ENCODE measurements around the gene CYTL1. TPM values are rescaled to one million over a fixed set of nuclear protein-coding genes. Genes with fewer than 3 reads are reported as not detected.

Gene CYTL1
- total and polyA plus RNA-seq, 2 donors (not counting 3 experiments of a cell fraction or from before 2014, with no cell fraction given): 4.0 to 36.8 TPM

GRCh38 chr4:4971796-4972195 lies 47.5 kb downstream of the CYTL1 start:
- BruUV-seq (replicated peaks): no TSS peak
- intact Hi-C loops (cut with micrococcal nuclease): no loop called here
- FAIRE-seq: no peak

GRCh38 chr4:4969298-4969697 lies 50.0 kb downstream of the CYTL1 start:
- BruUV-seq (replicated peaks): no TSS peak
- no peaks in the 10 kb centered on the region for H3K9me3 ChIP-seq (replicated peaks; ENCODE audit: control insufficient read depth, insufficient read depth, low read length)
- no peak overlapping the region for H3K9ac ChIP-seq (replicated peaks; ENCODE audit: extremely low read depth, insufficient read depth, low read length)
- ChIA-PET CTCF (no interaction called here), POLR2A (no interaction called here)
- H3K4me1 ChIP-seq (ENCODE audit: control insufficient read depth, extremely low read depth, insufficient read depth, low read length): no peaks in the 10 kb centered on the region
- H3K79me2 ChIP-seq (ENCODE audit: control insufficient read depth, insufficient read depth, low read length): no peaks in the 10 kb centered on the region
- no peaks in the 10 kb centered on the region for H3K9me1 ChIP-seq (replicated peaks; ENCODE audit: control insufficient read depth, extremely low read depth, insufficient read depth, low read length)
- H2AFZ ChIP-seq (ENCODE audit: low read depth, low read length): no peak overlapping the region
- H4K20me1 ChIP-seq (replicated peaks; ENCODE audit: control insufficient read depth, extremely low read depth, insufficient read depth, low read length): no peaks in the 10 kb centered on the region
- H3K27me3 ChIP-seq (ENCODE audit: control insufficient read depth in 2 of 2, insufficient read depth in 2 of 2, low read length in 2 of 2): no peaks in the 10 kb centered on the region
- H3K4me2 ChIP-seq (ENCODE audit: insufficient read depth, low read length): no peak overlapping the region
- H3K27ac ChIP-seq (ENCODE audit: insufficient read depth, low read depth, low read length): no peak overlapping the region
- no peak for FAIRE-seq
- dilution Hi-C loops (cut with MboI; ENCODE audit: extremely low pct_ligation_motif_present, low sequenced_read_pairs): no loop called here
- intact Hi-C loops (cut with micrococcal nuclease): no loop called here
- TF ChIP-seq MAX (IDR thresholded peaks at IDR 0.05; ENCODE audit: insufficient read depth, insufficient read length): no peak
- no peak for TF ChIP-seq GATA2 (IDR thresholded peaks at IDR 0.05; ENCODE audit: insufficient read depth, insufficient read length, low read depth, low read length)
- no peak for TF ChIP-seq EZH2 (IDR thresholded peaks at IDR 0.05; ENCODE audit: borderline replicate concordance, low read depth, low read length, severe bottlenecking)
- no peak for TF ChIP-seq CTCF (IDR thresholded peaks at IDR 0.05; ENCODE audit: extremely low read depth in 1 of 2, insufficient read depth in 1 of 2, low read depth in 1 of 2, low read length in 2 of 2)
- no peak for TF ChIP-seq POLR2AphosphoS5 (IDR thresholded peaks at IDR 0.05; ENCODE audit: insufficient read depth, low read depth, low read length)
- no peak for TF ChIP-seq MYC (IDR thresholded peaks at IDR 0.05; ENCODE audit: low read depth, low read length)
- TF ChIP-seq FOS (IDR thresholded peaks at IDR 0.05; ENCODE audit: borderline replicate concordance, insufficient read depth, low read length): no peak
- no peak for TF ChIP-seq POLR2A (IDR thresholded peaks at IDR 0.05; ENCODE audit: low read depth, low read length)
- TF ChIP-seq JUN (IDR thresholded peaks at IDR 0.05; ENCODE audit: borderline replicate concordance, insufficient read depth, insufficient read length, low read depth): no peak
- H3K36me3 ChIP-seq (ENCODE audit: control insufficient read depth in 2 of 2, extremely low read depth in 1 of 2, insufficient read depth in 2 of 2, low read length in 2 of 2): no peaks in the 10 kb centered on the region
- no peak for DNase-seq (ENCODE audit: low read depth, low spot score)
- no peak overlapping the region for H3K4me3 ChIP-seq (replicated peaks in 1 of 3; ENCODE audit: insufficient read depth in 1 of 3, low read depth in 1 of 3, low read length in 3 of 3)

More at GRCh38 chr4:4971796-4972195, 47.5 kb downstream of the CYTL1 start:
- dilution Hi-C loops (cut with MboI; ENCODE audit: extremely low pct_ligation_motif_present, low sequenced_read_pairs): no loop called here
- Histone ChIP-seq H3K27me3 (ENCODE audit: control insufficient read depth in 2 of 2, insufficient read depth in 2 of 2, low read length in 2 of 2) (no peaks in the 10 kb centered on the region), H3K4me1 (ENCODE audit: control insufficient read depth, extremely low read depth, insufficient read depth, low read length) (no peaks in the 10 kb centered on the region), H3K27ac (ENCODE audit: insufficient read depth, low read depth, low read length) (no peak overlapping the region), H3K79me2 (ENCODE audit: control insufficient read depth, insufficient read depth, low read length) (no peaks in the 10 kb centered on the region), H4K20me1 (replicated peaks; ENCODE audit: control insufficient read depth, extremely low read depth, insufficient read depth, low read length) (no peaks in the 10 kb centered on the region), H3K9me3 (replicated peaks; ENCODE audit: control insufficient read depth, insufficient read depth, low read length) (no peaks in the 10 kb centered on the region), H2AFZ (ENCODE audit: low read depth, low read length) (no peak overlapping the region), H3K36me3 (ENCODE audit: control insufficient read depth in 2 of 2, extremely low read depth in 1 of 2, insufficient read depth in 2 of 2, low read length in 2 of 2) (no peaks in the 10 kb centered on the region), H3K9ac (replicated peaks; ENCODE audit: extremely low read depth, insufficient read depth, low read length) (no peak overlapping the region), H3K4me3 (replicated peaks in 1 of 3; ENCODE audit: insufficient read depth in 1 of 3, low read depth in 1 of 3, low read length in 3 of 3) (no peak overlapping the region), H3K9me1 (replicated peaks; ENCODE audit: control insufficient read depth, extremely low read depth, insufficient read depth, low read length) (no peaks in the 10 kb centered on the region), H3K4me2 (ENCODE audit: insufficient read depth, low read length) (no peak overlapping the region)
- TF ChIP-seq POLR2A (IDR thresholded peaks at IDR 0.05; ENCODE audit: low read depth, low read length) (no peak), MAX (IDR thresholded peaks at IDR 0.05; ENCODE audit: insufficient read depth, insufficient read length) (no peak), MYC (IDR thresholded peaks at IDR 0.05; ENCODE audit: low read depth, low read length) (no peak)
- CTCF ChIA-PET: no interaction called here
- no peak for DNase-seq (ENCODE audit: low read depth, low spot score)
- POLR2A ChIA-PET: no interaction called here
